K562 (cell line): ENCODE results near the gene CASTOR1. TPM values are rescaled to one million over a fixed set of nuclear protein-coding genes. Genes with fewer than 3 reads are reported as not detected.

Source experiments
- ADNP ChIP-seq: fragments of 200-800 bp; sonication (Bioruptor generic); IDR thresholded peaks from 2 replicates; pipeline ENCODE4 v1.6.1; 2016; ENCODE audit warnings: missing genetic modification characterization, missing compliant biosample characterization
- DPF2 ChIP-seq: fragments of 450-650 bp; IDR thresholded peaks from 2 replicates; pipeline ENCODE4 v1.6.1; 2016
- GABPB1 ChIP-seq: sonication (generic); formaldehyde crosslinking; IDR thresholded peaks from 2 replicates; pipeline ENCODE4 v1.8.0; 2022; ENCODE audit warnings: mild to moderate bottlenecking, missing genetic modification reagents
- HDAC1 ChIP-seq, 2 experiments: fragments of 450-650 bp; IDR thresholded peaks; 2 replicates each; pipeline ENCODE4 v1.6.1; 2016 to 2017; ENCODE audit warnings: inconsistent platforms in 1 of 2, mild to moderate bottlenecking in 1 of 2, moderate library complexity in 1 of 2
- HDGF ChIP-seq: fragments of 450-650 bp; IDR thresholded peaks from 2 replicates; pipeline ENCODE4 v1.6.1; 2016
- HSF4 ChIP-seq: fragments of 250-450 bp; sonication (Bioruptor Pico); IDR thresholded peaks from 2 replicates; pipeline ENCODE4 v2.1.2; 2022; ENCODE audit warnings: mild to moderate bottlenecking, moderate library complexity, borderline replicate concordance
- NRF1 ChIP-seq, 2 experiments: fragments of 450-650 bp; IDR thresholded peaks in 1 of 2; conservative IDR thresholded peaks in 1 of 2; 2 replicates each; pipeline ENCODE4 v1.6.1; 2014; ENCODE audit warnings: mild to moderate bottlenecking in 2 of 2
- RCOR1 ChIP-seq, 2 experiments: IDR thresholded peaks; 2 replicates each; pipeline ENCODE4 v1.6.1; 2012; ENCODE audit warnings: low read depth in 2 of 2, low read length in 2 of 2, borderline replicate concordance in 1 of 2, improper control_type of control experiment in 1 of 2
- ZNF121 ChIP-seq: sonication (generic); formaldehyde crosslinking; conservative IDR thresholded peaks from 2 replicates; pipeline ENCODE4 v1.8.0; 2022; ENCODE audit warnings: missing genetic modification reagents
- polyA plus RNA-seq, 8 experiments: library from polyadenylated mRNA; depleted of rRNA in 4 of 8; stranded (reverse) in 5 of 8; unstranded in 3 of 8; fragments of >200 nt; fragmentation: Nextera tagmentation in 2 of 8; fragmentation: Illumina TruSeq in 1 of 8; extraction: Ambion mirVana in 2 of 8; extraction: Trizol in 1 of 8; gene quantifications; 2 replicates each; pipeline versions ENCODE4 v1.2.1 to v1.2.3, GENCODE V29; 2011 to 2014; ENCODE audit warnings: inconsistent platforms in 1 of 8, missing spikeins in 1 of 8
- total RNA-seq, 7 experiments: library from RNA; depleted of rRNA in 6 of 7; stranded (reverse); fragments of >200 nt in 6 of 7; fragmentation: Illumina TruSeq in 2 of 7; extraction: Trizol in 2 of 7; gene quantifications; 2 replicates each; pipeline versions ENCODE4 v1.2.1 to v1.2.3, GENCODE V29; 2011 to 2021; ENCODE audit warnings: low replicate concordance in 1 of 7
- TF ChIP-seq, protein P1 (sequence below), 2 experiments: fragments of 150-350 bp in 1 of 2; IDR thresholded peaks; 2 replicates each; pipeline ENCODE4 v1.6.1; 2012 to 2016; ENCODE audit warnings: low read depth in 2 of 2, low read length in 2 of 2, mild to moderate bottlenecking in 1 of 2, moderate library complexity in 1 of 2
- TF ChIP-seq, protein P2 (sequence below), 2 experiments: fragments of 450-650 bp; formaldehyde crosslinking in 1 of 2; IDR thresholded peaks; 2 replicates each; pipeline versions ENCODE4 v1.4.0 to v1.6.1; 2014 to 2020; ENCODE audit warnings: mild to moderate bottlenecking in 2 of 2, borderline replicate concordance in 1 of 2, low read depth in 1 of 2
- TF ChIP-seq, protein P3 (sequence below), 3 experiments: IDR thresholded peaks in 2 of 3; conservative IDR thresholded peaks in 1 of 3; 2 replicates each; pipeline ENCODE4 v1.5.1; 2011 to 2012; ENCODE audit warnings: low read length in 3 of 3, mild to moderate bottlenecking in 3 of 3, control low read depth in 2 of 3, improper control_type of control experiment in 1 of 3, inconsistent platforms in 1 of 3, low read depth in 1 of 3, mixed read lengths in 1 of 3, moderate library complexity in 1 of 3; ENCODE audit not compliant: insufficient read depth in 2 of 3

CASTOR1 gene
- total and polyA plus RNA-seq, 9 of the 15 experiments (the other 6 are each of a cell fraction or from before 2014, with no cell fraction given) = 0.35 to 2.6 (median 1.1) TPM

DNA sequence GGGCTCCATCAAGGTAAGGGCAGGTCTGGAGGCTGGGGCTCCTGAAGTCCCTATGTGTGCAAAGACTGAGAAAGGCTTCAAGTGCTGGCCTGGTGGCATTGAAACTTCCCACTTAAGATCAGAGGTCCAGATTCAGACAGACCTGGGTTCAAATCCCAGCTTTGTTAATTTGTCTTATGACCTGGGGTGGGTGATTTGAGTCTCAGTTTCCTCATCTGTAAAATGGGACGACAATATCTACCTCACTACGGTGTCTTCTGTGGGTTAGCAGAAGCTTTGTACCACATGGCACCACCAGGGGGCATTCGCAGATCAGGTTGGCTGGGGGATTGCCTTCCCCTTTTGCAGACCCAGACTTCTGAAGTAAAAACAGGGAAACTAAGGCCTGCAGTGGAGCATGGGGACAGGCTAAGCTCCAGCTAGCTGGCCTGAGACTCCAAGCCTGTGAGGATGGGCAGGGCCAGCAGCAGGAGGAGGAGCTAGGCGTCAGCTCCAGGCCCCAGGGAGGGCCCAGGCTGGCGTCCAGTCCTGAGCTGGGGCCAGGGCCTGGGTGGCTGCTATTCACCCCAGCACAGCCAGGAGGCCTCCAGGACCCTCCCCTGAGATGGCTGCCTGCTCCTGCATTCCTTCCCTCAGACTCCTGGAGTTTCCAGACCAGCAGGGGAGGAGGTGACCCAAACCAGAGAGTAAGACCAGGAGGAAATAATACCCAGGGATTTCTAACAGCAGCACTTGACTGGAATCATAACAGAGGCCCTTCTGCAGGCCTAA lies 1.5 kb downstream of the CASTOR1 start (continued):
- TF ChIP-seq HDGF (0 out of 2 replicates have a peak, but pooled peaks have one; percentile 57), HDAC1 (IDR thresholded peaks at IDR 0.05) (peak in 1 of 2 experiments; percentile 72; a peak in 2 of 4 replicates), RCOR1 (IDR thresholded peaks at IDR 0.05; ENCODE audit: borderline replicate concordance in 1 of 2, low read depth in 2 of 2, low read length in 2 of 2) (peak; percentile 68 to 92; a peak in 3 of 4 replicates), DPF2 (0 out of 2 replicates have a peak, but pooled peaks have one; percentile 24), ZNF121 (CRISPR knock-in tag) (peak; percentile 91), NRF1 (conservative IDR thresholded peaks at IDR 0.05 in 1 of 2, IDR thresholded peaks at IDR 0.05 in 1 of 2) (peak in 1 of 2 experiments; percentile 59; a peak in 3 of 4 replicates), GABPB1 (CRISPR knock-in tag) (peak; percentile 11; the same call in 1 of the 2 replicates), ADNP (tag) (peak; percentile 99), HSF4 (CRISPR knock-in tag) (no peak)
- TF ChIP-seq, protein P1, sequence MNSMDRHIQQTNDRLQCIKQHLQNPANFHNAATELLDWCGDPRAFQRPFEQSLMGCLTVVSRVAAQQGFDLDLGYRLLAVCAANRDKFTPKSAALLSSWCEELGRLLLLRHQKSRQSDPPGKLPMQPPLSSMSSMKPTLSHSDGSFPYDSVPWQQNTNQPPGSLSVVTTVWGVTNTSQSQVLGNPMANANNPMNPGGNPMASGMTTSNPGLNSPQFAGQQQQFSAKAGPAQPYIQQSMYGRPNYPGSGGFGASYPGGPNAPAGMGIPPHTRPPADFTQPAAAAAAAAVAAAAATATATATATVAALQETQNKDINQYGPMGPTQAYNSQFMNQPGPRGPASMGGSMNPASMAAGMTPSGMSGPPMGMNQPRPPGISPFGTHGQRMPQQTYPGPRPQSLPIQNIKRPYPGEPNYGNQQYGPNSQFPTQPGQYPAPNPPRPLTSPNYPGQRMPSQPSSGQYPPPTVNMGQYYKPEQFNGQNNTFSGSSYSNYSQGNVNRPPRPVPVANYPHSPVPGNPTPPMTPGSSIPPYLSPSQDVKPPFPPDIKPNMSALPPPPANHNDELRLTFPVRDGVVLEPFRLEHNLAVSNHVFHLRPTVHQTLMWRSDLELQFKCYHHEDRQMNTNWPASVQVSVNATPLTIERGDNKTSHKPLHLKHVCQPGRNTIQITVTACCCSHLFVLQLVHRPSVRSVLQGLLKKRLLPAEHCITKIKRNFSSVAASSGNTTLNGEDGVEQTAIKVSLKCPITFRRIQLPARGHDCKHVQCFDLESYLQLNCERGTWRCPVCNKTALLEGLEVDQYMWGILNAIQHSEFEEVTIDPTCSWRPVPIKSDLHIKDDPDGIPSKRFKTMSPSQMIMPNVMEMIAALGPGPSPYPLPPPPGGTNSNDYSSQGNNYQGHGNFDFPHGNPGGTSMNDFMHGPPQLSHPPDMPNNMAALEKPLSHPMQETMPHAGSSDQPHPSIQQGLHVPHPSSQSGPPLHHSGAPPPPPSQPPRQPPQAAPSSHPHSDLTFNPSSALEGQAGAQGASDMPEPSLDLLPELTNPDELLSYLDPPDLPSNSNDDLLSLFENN (IDR thresholded peaks at IDR 0.05; ENCODE audit: low read depth in 2 of 2, low read length in 2 of 2) = no peak
- TF ChIP-seq, protein P2, sequence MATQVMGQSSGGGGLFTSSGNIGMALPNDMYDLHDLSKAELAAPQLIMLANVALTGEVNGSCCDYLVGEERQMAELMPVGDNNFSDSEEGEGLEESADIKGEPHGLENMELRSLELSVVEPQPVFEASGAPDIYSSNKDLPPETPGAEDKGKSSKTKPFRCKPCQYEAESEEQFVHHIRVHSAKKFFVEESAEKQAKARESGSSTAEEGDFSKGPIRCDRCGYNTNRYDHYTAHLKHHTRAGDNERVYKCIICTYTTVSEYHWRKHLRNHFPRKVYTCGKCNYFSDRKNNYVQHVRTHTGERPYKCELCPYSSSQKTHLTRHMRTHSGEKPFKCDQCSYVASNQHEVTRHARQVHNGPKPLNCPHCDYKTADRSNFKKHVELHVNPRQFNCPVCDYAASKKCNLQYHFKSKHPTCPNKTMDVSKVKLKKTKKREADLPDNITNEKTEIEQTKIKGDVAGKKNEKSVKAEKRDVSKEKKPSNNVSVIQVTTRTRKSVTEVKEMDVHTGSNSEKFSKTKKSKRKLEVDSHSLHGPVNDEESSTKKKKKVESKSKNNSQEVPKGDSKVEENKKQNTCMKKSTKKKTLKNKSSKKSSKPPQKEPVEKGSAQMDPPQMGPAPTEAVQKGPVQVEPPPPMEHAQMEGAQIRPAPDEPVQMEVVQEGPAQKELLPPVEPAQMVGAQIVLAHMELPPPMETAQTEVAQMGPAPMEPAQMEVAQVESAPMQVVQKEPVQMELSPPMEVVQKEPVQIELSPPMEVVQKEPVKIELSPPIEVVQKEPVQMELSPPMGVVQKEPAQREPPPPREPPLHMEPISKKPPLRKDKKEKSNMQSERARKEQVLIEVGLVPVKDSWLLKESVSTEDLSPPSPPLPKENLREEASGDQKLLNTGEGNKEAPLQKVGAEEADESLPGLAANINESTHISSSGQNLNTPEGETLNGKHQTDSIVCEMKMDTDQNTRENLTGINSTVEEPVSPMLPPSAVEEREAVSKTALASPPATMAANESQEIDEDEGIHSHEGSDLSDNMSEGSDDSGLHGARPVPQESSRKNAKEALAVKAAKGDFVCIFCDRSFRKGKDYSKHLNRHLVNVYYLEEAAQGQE (IDR thresholded peaks at IDR 0.05; ENCODE audit: borderline replicate concordance) = peak; percentile 79
- TF ChIP-seq, protein P2 (CRISPR knock-in tag; IDR thresholded peaks at IDR 0.05; ENCODE audit: low read depth) = no peak
- TF ChIP-seq, protein P3, sequence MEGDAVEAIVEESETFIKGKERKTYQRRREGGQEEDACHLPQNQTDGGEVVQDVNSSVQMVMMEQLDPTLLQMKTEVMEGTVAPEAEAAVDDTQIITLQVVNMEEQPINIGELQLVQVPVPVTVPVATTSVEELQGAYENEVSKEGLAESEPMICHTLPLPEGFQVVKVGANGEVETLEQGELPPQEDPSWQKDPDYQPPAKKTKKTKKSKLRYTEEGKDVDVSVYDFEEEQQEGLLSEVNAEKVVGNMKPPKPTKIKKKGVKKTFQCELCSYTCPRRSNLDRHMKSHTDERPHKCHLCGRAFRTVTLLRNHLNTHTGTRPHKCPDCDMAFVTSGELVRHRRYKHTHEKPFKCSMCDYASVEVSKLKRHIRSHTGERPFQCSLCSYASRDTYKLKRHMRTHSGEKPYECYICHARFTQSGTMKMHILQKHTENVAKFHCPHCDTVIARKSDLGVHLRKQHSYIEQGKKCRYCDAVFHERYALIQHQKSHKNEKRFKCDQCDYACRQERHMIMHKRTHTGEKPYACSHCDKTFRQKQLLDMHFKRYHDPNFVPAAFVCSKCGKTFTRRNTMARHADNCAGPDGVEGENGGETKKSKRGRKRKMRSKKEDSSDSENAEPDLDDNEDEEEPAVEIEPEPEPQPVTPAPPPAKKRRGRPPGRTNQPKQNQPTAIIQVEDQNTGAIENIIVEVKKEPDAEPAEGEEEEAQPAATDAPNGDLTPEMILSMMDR (IDR thresholded peaks at IDR 0.05 in 2 of 3, conservative IDR thresholded peaks at IDR 0.05 in 1 of 3; ENCODE audit: insufficient read depth in 2 of 3, low read depth in 1 of 3, low read length in 3 of 3) = peak; percentile 68 to 78 (median 70)
